IPS-18a (cell line): ENCODE measurements around the gene ZSWIM6.
A peak's percentile ranks its signal among the peaks of the same experiment; 100 is the strongest.

Source experiments
- H3K27ac ChIP-seq: one replicate; pipeline ENCODE4 v1.5.1; 2013; ENCODE audit warnings: low read length
- H3K27me3 ChIP-seq: one replicate; pipeline ENCODE4 v1.6.1; 2013; ENCODE audit warnings: mild to moderate bottlenecking, low read length; ENCODE audit not compliant: control insufficient read depth, insufficient read depth
- H3K36me3 ChIP-seq: one replicate; pipeline ENCODE4 v1.6.1; 2013; ENCODE audit warnings: low read depth, low read length; ENCODE audit not compliant: control insufficient read depth
- H3K4me1 ChIP-seq: one replicate; pipeline ENCODE4 v1.6.1; 2013; ENCODE audit warnings: low read depth, low read length; ENCODE audit not compliant: control insufficient read depth
- H3K4me3 ChIP-seq: one replicate; pipeline ENCODE4 v1.5.1; 2013; ENCODE audit warnings: low read length
- H3K9ac ChIP-seq: one replicate; pipeline ENCODE4 v1.6.1; 2013; ENCODE audit warnings: mild to moderate bottlenecking, low read length, moderate library complexity
- H3K9me3 ChIP-seq: one replicate; pipeline ENCODE4 v1.6.1; 2013; ENCODE audit warnings: low read depth, low read length; ENCODE audit not compliant: control insufficient read depth

Gene ZSWIM6

DNA sequence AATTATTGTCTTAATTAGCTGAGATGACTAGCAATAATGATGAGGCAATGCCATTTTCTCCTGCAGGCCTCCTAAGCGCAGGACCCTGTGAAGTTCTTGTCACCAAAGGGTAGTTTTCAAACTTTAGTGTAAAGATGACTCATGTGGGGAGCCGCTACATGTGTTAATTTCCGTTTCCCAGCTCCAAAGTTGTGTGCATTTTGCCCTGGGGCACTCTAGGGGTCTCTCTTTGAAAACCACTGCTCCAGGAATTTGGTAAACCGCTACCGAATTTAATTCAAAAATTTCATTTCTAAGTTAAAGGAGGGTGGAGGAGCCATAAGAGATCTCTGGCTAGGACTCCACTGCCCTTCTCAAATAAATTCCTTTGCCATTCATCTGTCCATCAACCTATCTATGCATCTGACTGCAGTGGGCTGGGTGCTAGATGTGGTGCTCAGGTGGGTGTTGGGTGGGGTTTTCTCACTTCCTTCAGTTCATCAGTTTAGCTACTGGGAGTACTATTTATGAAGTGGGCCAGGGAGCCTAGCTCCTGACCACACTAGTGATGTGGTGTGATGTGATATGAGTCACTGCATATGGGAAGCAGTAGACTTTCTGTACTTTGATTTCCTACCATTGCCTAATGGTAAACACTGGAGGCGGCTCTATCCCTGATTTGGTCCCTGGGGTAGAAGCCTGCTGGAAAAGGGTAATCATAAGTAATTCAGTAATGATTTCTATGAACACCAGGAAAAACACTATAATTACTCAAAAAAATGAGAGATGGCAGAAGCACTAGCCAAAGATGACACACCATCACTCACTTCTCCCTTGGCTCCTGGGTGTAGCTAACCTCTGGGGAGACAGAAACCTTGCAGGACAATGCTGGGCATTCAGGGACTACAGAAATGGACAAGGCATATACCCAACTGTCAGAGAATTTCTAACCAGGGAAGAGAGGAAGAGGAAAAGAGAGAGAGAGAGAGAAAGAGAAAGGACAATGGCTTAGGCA, 4.0 kb upstream of the ZSWIM6 start:
- no peak overlapping the region for H3K27ac ChIP-seq

DNA sequence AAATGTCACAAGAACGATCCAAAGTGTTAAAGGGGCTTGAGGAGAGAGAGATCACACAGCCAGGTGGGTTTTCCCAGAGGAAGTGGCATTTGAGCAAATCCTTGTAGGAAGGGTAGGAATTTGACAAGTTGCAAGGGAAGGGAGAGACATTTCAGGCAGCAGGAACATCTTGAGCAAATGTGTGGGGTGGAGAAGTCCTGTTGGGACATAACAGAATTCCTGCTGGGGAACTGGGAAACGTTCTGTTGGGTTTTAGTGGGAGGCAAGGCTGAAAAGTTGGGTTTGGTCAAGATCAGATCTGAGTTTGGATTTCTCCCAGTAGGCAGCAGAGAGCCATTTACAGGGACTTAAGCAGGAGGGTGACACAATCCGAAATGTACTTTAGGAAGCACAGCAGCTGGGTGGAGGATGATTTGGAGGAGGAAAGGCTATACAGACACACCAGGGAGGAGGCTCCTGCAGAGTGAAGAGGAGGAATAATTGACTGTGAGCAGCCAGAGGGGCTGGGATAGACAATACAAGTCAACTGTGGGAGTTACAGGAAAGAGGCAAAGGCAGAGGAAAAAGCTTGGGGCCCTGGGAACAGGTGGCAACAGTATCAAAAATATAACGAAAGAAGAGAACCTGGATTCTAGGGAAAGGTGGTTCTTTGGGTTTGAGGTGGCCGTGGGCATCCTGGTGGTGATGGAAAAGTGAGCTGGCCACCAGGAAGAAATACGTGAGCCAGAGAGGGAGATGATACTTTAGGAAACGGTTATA, 3.1 kb upstream of the ZSWIM6 start:
- Histone ChIP-seq H3K9me3 (no peaks in the 10 kb centered on the region), H3K9ac (no peak overlapping the region), H3K36me3 (no peaks in the 10 kb centered on the region), H3K4me3 (peak overlapping the region; percentile 82), H3K4me1 (peaks cover 23% of the 10 kb centered on the region), H3K27me3 (peaks cover 50% of the 10 kb centered on the region), H3K27ac (no peak overlapping the region)

More for the DNA sequence above, 4.0 kb upstream of the ZSWIM6 start:
- H3K4me1 ChIP-seq: peaks cover 22% of the 10 kb centered on the region
- H3K36me3 ChIP-seq: no peaks in the 10 kb centered on the region
- H3K9me3 ChIP-seq: no peaks in the 10 kb centered on the region
- H3K9ac ChIP-seq: no peak overlapping the region
- peaks cover 42% of the 10 kb centered on the region for H3K27me3 ChIP-seq
- H3K4me3 ChIP-seq: no peak overlapping the region

DNA sequence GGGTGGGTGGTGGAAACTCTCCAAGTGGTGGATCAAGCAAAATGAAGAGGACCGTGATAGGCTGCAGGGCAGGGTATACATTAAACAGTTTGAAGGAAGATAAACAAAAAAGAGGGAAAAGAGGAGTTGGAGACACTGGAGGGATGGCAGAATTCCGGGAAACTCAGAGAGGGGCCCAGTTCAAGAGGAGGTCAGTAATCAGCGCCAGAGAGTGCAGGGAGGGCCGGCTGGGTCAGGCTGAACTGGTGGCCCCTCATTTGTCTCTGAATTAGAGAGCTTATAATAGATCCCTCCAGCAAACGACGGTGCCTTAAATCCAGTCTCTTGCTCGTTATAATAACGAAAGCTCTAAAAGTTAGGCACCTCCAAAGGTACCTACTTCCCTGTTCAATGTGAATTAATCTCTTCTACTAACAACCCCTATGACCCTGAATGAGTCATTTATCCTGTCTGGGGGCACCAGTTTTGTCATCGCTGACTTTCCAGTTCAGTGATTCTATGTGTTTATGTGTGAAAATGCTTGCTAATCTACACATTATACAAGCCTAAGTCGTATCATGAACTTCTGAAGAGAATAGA, 2.4 kb upstream of the ZSWIM6 start:
- Histone ChIP-seq H3K27me3 (peaks cover 56% of the 10 kb centered on the region), H3K27ac (no peak overlapping the region), H3K4me3 (peak overlapping the region; percentile 82), H3K9me3 (no peaks in the 10 kb centered on the region), H3K9ac (peak overlapping the region; percentile 66), H3K4me1 (peaks cover 29% of the 10 kb centered on the region), H3K36me3 (no peaks in the 10 kb centered on the region)

DNA sequence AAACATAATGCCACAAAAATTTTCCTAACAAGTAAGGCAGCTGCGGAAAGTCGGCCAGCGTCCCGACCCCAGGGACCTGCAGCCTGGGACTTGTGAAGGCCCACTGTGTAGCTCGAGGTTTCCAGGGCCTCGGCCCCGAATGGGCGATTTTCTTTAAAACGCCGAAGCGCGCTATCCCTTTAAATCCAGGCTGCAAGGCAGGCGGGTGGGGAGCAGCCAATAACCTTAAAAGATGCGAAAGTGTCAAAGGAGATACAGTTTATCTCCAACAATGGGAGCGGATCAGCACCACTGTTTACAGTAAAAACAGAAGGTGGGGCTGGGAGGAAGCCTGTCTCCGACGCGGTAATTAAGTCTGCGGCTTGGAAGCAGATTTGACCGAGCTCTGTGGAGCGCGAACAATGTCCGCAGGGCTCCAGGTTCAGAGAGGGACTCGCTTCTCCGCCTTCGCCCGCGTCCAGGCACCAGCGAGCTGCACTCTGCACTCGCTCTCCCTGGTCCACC, 1.7 kb upstream of the ZSWIM6 start:
- Histone ChIP-seq H3K4me3 (peak overlapping the region; percentile 82), H3K9me3 (no peaks in the 10 kb centered on the region), H3K9ac (peak overlapping the region; percentile 66), H3K27ac (no peak overlapping the region), H3K27me3 (peaks cover 64% of the 10 kb centered on the region), H3K36me3 (no peaks in the 10 kb centered on the region), H3K4me1 (peaks cover 35% of the 10 kb centered on the region)

DNA sequence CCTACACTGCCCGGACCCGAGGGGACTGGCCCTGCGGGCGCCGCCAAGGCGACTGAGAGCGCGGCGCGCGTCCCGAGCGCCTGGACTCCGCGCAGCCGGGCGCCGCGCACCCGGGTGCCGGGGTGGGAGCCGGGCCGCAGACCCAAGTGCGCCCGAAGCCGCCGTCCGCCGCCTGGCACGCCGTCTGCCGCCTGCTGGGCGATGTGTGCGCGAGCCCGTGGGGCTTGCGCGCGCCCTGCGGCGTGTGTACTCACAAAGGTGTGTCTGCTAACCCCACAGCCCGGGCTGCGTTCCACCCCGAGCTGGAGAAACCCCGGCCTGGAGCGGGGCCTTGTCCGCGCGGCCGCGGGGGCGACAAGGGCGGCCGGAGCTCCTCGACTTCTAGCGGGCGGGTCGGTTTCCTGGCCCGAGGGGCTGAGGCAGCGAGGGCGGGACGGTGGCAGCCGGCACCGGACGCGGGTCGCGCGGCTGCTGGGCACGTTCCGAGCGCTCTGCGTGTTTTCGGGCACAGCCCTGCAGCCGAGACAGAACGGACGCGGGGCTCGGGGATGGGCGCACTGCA, 1.1 kb upstream of the ZSWIM6 start:
- H3K27me3 ChIP-seq: peaks cover 69% of the 10 kb centered on the region
- H3K36me3 ChIP-seq: no peaks in the 10 kb centered on the region
- no peaks in the 10 kb centered on the region for H3K9me3 ChIP-seq
- peaks cover 36% of the 10 kb centered on the region for H3K4me1 ChIP-seq
- H3K9ac ChIP-seq: peak overlapping the region; percentile 66
- H3K27ac ChIP-seq: no peak overlapping the region
- H3K4me3 ChIP-seq: peak overlapping the region; percentile 82

DNA sequence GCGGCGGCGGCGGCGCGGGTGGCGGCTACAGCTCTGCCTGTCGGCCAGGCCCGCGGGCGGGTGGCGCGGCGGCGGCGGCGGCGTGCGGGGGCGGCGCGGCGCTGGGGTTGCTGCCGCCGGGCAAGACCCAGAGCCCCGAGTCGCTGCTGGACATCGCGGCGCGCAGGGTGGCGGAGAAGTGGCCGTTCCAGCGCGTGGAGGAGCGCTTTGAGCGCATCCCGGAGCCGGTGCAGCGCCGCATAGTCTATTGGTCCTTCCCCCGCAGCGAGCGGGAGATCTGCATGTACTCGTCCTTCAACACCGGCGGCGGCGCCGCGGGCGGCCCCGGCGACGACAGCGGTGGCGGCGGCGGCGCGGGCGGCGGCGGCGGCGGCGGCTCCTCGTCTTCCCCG, 296 bp downstream of the ZSWIM6 start:
- Histone ChIP-seq H3K4me3 (no peak overlapping the region), H3K9ac (no peak overlapping the region), H3K36me3 (no peaks in the 10 kb centered on the region), H3K27ac (no peak overlapping the region), H3K9me3 (no peaks in the 10 kb centered on the region), H3K27me3 (peaks cover 66% of the 10 kb centered on the region), H3K4me1 (peaks cover 36% of the 10 kb centered on the region)

DNA sequence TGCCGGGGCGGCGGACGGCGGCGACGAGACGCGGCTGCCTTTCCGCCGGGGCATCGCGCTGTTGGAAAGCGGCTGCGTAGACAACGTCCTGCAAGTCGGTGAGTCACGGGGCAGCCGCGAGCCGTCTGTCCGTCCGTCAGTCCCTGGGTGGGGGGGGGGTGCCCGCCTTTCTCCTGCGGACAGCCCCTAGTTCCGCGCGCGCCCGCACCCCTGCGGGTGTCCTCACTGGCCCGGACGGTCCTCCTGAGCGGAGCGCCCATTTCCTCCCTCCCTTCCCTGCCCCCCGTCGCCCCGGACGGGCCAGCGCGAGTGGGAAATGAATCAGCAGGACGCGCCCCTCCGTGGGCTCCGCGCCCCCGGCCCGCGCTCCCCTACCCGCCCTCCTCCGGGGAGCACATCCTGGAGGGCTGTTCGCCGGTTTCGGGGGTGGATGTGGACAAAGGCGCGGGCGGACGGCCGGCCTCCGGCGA, 828 bp downstream of the ZSWIM6 start:
- H3K9me3 ChIP-seq: no peaks in the 10 kb centered on the region
- H3K4me3 ChIP-seq: peak overlapping the region; percentile 63
- H3K4me1 ChIP-seq: peaks cover 35% of the 10 kb centered on the region
- H3K27me3 ChIP-seq: peaks cover 60% of the 10 kb centered on the region
- H3K9ac ChIP-seq: peak overlapping the region; percentile 63
- no peaks in the 10 kb centered on the region for H3K36me3 ChIP-seq
- H3K27ac ChIP-seq: no peak overlapping the region

DNA sequence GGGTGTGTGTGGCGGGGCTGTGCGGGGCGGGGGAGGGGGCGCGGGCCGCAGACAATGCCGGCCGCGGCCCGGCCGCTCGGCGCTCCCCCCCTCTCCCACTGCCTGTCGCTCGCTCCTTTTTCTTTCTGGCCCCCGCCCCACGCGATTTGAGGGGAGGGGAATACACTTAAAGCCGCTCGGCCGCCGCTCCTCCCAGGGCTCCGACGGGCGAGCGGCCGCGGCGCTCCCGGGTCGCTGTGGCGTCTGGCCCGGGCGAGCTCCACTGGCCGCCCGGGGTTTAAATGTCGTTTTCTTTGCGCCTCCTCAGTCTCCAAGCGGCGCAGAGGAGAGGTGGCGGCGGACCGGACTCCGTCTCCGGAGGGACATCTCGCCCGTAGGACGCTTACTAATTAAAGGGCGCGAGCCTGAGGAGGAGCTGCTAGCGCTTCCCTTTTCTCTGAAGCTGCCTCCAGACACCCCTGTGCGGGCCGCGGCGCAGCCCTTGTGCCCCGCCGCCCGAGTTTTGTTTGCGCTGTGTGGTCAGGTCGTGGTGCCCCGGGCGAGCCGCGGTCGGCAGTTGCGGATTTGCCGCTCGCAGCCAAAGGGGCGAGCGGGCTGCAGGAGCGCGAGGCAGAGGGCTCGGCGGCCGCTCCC, 1.4 kb downstream of the ZSWIM6 start:
- Histone ChIP-seq H3K4me1 (peaks cover 32% of the 10 kb centered on the region), H3K4me3 (peak overlapping the region; percentile 63), H3K27me3 (peaks cover 55% of the 10 kb centered on the region), H3K27ac (no peak overlapping the region), H3K9me3 (no peaks in the 10 kb centered on the region), H3K9ac (peak overlapping the region; percentile 63), H3K36me3 (no peaks in the 10 kb centered on the region)

DNA sequence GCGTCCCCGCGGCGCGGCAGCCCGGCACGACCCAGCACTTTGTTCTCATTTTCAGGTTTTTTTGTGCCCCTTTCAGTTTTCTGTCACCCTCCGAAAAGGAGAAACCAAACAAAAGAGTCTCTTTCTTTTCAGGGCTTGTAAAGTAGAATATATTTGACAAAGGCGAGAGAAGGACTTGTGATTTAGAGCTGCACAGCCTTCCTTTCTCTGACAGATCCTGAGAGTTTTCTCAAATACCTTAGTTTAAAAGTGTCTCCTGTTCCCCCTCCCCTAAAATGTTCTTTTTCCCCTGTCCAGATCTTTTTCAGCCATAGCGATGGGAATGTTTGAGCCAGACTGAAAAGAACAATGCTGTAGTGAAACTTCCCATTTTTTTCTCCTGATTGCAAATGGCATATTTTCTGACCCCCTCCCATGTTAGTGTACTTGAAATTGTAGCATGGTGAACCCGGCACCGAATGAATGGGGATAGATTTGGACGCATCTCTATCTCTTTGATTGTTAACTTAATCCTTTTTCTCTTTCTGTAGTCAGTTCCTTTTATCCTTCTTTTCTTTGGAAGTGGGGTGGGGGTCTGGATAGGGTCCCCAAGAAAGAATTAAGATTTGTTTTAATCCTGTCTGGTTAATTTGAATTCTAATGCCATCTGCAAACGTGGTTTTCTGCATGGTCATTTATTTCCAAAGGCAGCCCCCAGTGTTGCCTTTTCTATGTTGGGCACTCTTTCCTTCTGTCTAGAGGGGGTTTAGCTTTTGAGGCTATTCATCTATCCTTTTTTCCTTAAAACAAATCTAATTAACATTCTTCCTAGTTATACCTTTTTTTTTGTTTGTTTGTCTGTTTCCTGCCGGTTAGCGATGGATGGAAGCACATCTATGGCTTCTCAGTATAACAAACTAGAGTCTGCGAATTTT, 2.2 kb downstream of the ZSWIM6 start:
- peak overlapping the region; percentile 63 for H3K9ac ChIP-seq
- H3K27ac ChIP-seq: no peak overlapping the region
- H3K9me3 ChIP-seq: no peaks in the 10 kb centered on the region
- peaks cover 47% of the 10 kb centered on the region for H3K27me3 ChIP-seq
- peak overlapping the region; percentile 63 for H3K4me3 ChIP-seq
- H3K4me1 ChIP-seq: peaks cover 24% of the 10 kb centered on the region
- no peaks in the 10 kb centered on the region for H3K36me3 ChIP-seq
